ENCODE data around the gene SDK1. TPM values are rescaled to one million over a fixed set of nuclear protein-coding genes. Genes with fewer than 3 reads are reported as not detected.

The SDK1 gene
- total and polyA plus RNA-seq, 2 of the 8 experiments (the other 6 are each of a cell fraction or from before 2014, with no cell fraction given): 3.3 to 7.2 TPM

DNA sequence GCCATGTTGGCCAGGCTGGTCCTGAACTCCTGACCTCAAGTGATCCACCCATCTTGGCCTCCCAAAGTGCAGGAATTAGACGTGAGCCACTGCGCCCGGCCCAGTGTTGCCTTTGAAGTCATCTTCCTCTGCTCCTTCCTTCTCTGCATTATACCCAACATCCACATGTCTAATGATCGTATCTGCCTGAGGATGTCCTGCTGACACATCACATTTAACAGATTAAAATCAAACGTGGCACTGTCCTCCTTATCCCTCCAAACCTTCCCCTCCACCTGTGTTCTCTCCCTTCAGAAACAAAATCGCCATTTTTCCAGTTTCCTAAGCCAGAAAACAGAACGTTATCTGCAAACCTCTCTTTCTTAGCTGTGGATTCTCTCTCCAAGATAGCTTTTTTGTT, 8.4 kb upstream of the SDK1 start:
- Histone ChIP-seq H2BK5ac (ENCODE audit: low read depth, low read length) (no peak overlapping the region), H3K27ac (ENCODE audit: low read depth, low read length) (no peak overlapping the region), H3K23me2 (ENCODE audit: low read depth, low read length) (no peaks in the 10 kb centered on the region), H3K9ac (replicated peaks in 1 of 4; ENCODE audit: extremely low read depth in 1 of 4, low read depth in 3 of 4, low read length in 3 of 4) (no peak overlapping the region), H3K4ac (replicated peaks; ENCODE audit: insufficient read length, low read depth, low read length) (no peak overlapping the region), H3K36me3 (ENCODE audit: control insufficient read depth in 2 of 4, insufficient read depth in 4 of 4, low read length in 3 of 4) (no peaks in the 10 kb centered on the region), H3K4me1 (replicated peaks in 1 of 4; ENCODE audit: control insufficient read depth in 3 of 4, insufficient read depth in 4 of 4, low read length in 3 of 4) (peaks cover 0 to 4% (median 1%) of the 10 kb centered on the region in 4 experiments; a peak in 2 of 7 replicates), H4K91ac (replicated peaks; ENCODE audit: insufficient read length, low read length) (no peak overlapping the region), H3K4me2 (ENCODE audit: insufficient read depth in 1 of 2, low read depth in 2 of 2, low read length in 2 of 2) (no peak overlapping the region), H3K27me3 (replicated peaks in 1 of 4; ENCODE audit: control insufficient read depth in 3 of 4, extremely low read depth in 1 of 4, insufficient read depth in 3 of 4, low read length in 3 of 4) (no peaks in the 10 kb centered on the region), H2BK12ac (ENCODE audit: low read depth, low read length) (no peak overlapping the region; the same call in 1 of the 2 replicates), H3K23ac (ENCODE audit: insufficient read length) (no peak overlapping the region), H3K79me2 (ENCODE audit: control insufficient read depth in 1 of 2, insufficient read depth in 2 of 2, low read length in 2 of 2) (no peaks in the 10 kb centered on the region), H3K14ac (ENCODE audit: insufficient read length) (no peak overlapping the region), H3K56ac (replicated peaks; ENCODE audit: insufficient read length, low read depth, low read length) (no peak overlapping the region), H3K18ac (ENCODE audit: extremely low read depth, low read length) (no peak overlapping the region), H2AFZ (ENCODE audit: low read length) (no peak overlapping the region), H4K8ac (ENCODE audit: extremely low read depth, insufficient read depth, low read length) (no peak overlapping the region), H4K5ac (ENCODE audit: insufficient read length, low read depth, low read length) (no peak overlapping the region), H2AK5ac (ENCODE audit: low read depth, low read length) (no peak overlapping the region), H4K20me1 (replicated peaks in 1 of 2; ENCODE audit: control insufficient read depth in 1 of 2, insufficient read depth in 2 of 2, low read length in 2 of 2) (no peaks in the 10 kb centered on the region), H2BK120ac (replicated peaks; ENCODE audit: low read depth, low read length) (no peak overlapping the region), H3K9me3 (ENCODE audit: insufficient read depth in 2 of 2, low read depth in 1 of 2, low read length in 1 of 2) (no peaks in the 10 kb centered on the region), H3K79me1 (ENCODE audit: low read depth, low read length) (no peaks in the 10 kb centered on the region), H3K4me3 (ENCODE audit: extremely low read depth in 1 of 4, insufficient read depth in 2 of 4, low read depth in 3 of 4, low read length in 4 of 4) (no peak overlapping the region), H2BK15ac (ENCODE audit: low read length) (no peak overlapping the region), H2BK20ac (ENCODE audit: low read length) (no peak overlapping the region)
- 82% methylated on average over 7 of the region's 7 CpGs; no CpG with 5 or more reads in 1 of the 2 experiments for WGBS, 2 experiments (ENCODE audit: extremely low coverage in 1 of 2, insufficient coverage in 1 of 2, insufficient read length in 1 of 2, insufficient replicate concordance in 2 of 2, low coverage in 1 of 2, low lambda C conversion rate in 2 of 2, missing lambda C conversion rate in 1 of 2)
- POLR2A ChIA-PET (ENCODE audit: partially characterized antibody): interaction anchor here (1.2 kb wide), 1 partner anchor 15 kb away, joined by 3 read pairs; no protein-coding TSS in a partner anchor
- CTCF ChIA-PET (ENCODE audit: partially characterized antibody): interaction anchor here (0.6 to 1.6 kb wide), 7 partner anchors 10 to 358 kb away, joined by 3 to 4 read pairs (median 3); no protein-coding TSS in a partner anchor
- no peak for FAIRE-seq
- TF ChIP-seq USF2 (IDR thresholded peaks at IDR 0.05; ENCODE audit: low read length): no peak
- no peak for TF ChIP-seq ZNF274 (IDR thresholded peaks at IDR 0.05; ENCODE audit: borderline replicate concordance, extremely low read depth, low read length)
- TF ChIP-seq, protein P1, sequence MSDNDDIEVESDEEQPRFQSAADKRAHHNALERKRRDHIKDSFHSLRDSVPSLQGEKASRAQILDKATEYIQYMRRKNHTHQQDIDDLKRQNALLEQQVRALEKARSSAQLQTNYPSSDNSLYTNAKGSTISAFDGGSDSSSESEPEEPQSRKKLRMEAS (IDR thresholded peaks at IDR 0.05): no peak
- no peak for TF ChIP-seq TAF1 (IDR thresholded peaks at IDR 0.05; ENCODE audit: low read depth, low read length)
- DNase-seq (ENCODE audit: low read depth in 1 of 2, low spot score in 2 of 2): no peak
